H4 (cell line): ENCODE measurements around the gene PAX3. TPM values are rescaled to one million over a fixed set of nuclear protein-coding genes. Genes with fewer than 3 reads are reported as not detected.

Experiments used
- DNase-seq: peaks from one replicate; pipeline ENCODE4 v3.0.0-alpha.2; 2015; ENCODE audit warnings: low spot score
- total RNA-seq: library from RNA; depleted of rRNA; stranded (reverse); fragments of >200 nt; shearing (Covaris generic); gene quantifications from 2 replicates; pipeline ENCODE4 v1.2.3, GENCODE V29; 2014

The PAX3 gene
- total RNA-seq, 1 experiment from 2014 or later = 5.5 TPM

GRCh38 chr2:222310747-222311318 lies 12.0 kb upstream of the PAX3 start:
- no peak for DNase-seq

- DNase-seq = no peak
Observed at GRCh38 chr2:222309766-222310165, 11.0 kb upstream of the PAX3 start.

GRCh38 chr2:222309361-222309760 lies 10.6 kb upstream of the PAX3 start:
- no peak for DNase-seq

DNA sequence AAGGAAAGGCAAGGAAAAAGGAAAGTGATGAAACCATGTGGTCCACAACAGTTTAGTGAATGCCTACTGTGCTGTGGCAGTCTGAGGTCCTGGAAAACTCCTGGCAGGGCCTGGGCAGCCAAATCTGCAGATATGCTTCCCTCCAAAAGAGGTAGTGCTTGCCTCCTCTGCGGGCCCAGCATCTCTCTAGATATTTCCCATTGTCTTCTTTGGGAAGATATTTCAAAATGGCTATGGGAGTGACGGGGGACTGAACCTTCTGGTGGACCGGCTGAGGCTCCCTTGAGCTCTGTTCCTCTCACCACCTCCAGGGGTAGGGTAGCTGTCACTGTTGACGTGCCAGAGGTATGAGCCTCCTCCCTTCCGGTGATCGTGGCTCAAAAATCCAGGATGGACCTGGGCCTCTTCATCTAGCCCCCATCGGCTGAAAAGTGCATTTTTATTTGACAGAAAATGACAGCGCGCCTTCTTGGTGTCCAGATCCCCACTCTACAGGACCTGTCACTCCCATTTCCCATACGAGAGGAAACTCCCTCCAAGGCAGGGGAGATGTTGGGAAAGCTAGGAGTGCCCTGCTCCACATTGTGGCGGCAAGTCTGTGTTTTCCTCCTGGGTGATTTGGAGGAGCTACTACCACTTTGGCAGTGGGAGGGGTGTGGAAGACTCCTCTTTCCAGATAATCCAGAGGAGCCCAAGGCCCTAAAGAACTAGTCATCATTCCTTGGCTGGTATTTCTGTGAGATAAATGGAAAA lies 9.4 kb upstream of the PAX3 start:
- no peak for DNase-seq

DNA sequence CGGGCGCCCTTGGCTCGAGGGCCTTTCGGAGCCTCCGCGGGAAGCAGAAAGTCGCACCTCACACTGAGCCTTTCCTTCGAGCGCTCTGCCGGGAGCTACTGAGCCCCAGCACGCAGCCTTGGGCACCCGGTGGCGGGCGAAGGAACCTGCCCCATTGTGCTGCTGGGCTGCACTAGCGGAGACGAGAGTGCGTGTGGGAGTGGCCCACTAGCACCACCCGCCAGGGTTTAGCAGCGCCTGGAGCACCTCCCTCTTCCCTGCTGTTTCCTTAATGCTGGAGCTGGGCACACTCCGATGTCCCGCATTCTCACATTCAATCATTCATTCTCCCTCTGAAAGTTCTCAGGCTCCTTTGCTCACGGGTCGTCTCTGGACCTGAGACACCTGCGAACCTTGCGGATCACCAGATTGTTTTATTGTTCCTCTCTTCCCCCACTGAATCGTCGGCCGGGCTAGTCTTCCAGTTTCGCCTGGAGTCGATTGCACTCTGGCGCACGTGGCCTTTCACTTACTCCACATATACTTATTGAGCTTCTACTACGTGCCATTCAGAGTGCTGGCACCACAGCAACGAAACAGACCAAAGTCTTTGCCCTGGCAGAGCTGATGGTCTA lies 8.5 kb upstream of the PAX3 start:
- no peak for DNase-seq

- DNase-seq = no peak
Observed at GRCh38 chr2:222306393-222307142, 7.8 kb upstream of the PAX3 start.

DNA sequence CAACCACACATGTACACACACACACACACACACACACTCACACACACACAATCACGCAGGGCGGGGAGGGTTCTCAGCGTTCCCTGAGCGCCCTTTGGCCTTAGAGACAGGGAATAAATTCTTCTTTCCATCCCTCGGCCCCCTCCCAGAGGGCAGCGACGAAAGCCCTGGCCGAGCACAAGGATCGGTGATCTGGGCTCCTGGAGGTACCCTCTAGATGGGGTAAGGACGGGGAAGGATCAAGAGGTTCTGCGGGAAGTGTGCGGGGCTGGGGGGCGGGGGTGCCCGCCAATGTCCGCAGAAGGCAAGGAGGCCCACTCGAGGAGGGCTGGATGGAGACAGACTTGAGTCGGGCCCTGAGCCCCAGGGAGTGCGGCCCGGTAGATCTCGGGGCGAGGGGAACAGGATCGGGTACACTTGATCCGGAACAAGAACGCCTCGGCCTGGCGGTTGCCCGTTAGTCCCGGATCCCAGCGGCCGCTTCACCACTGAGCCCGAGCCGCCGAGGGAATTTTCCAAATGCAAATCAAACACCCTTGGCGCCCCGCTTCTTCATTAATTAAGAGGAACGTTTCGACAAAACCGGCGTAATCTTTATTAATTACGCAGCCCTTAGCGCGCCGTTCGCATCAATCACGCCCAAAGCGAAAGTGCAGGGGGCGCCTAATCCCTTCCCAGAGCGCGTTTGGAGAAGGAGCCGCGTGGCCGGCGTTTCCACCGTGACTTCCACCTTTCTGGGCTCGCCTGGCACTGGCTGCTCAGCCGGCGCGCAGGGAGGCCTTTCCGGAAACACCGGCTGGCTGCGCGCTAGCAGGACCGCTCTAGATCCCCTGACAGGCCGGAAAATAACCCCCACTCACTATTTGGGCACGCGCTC lies 7.0 kb upstream of the PAX3 start:
- DNase-seq = no peak

GRCh38 chr2:222304737-222305515 lies 6.1 kb upstream of the PAX3 start:
- DNase-seq = no peak

- no peak for DNase-seq
Observed at GRCh38 chr2:222303828-222304736, 5.3 kb upstream of the PAX3 start.

DNA sequence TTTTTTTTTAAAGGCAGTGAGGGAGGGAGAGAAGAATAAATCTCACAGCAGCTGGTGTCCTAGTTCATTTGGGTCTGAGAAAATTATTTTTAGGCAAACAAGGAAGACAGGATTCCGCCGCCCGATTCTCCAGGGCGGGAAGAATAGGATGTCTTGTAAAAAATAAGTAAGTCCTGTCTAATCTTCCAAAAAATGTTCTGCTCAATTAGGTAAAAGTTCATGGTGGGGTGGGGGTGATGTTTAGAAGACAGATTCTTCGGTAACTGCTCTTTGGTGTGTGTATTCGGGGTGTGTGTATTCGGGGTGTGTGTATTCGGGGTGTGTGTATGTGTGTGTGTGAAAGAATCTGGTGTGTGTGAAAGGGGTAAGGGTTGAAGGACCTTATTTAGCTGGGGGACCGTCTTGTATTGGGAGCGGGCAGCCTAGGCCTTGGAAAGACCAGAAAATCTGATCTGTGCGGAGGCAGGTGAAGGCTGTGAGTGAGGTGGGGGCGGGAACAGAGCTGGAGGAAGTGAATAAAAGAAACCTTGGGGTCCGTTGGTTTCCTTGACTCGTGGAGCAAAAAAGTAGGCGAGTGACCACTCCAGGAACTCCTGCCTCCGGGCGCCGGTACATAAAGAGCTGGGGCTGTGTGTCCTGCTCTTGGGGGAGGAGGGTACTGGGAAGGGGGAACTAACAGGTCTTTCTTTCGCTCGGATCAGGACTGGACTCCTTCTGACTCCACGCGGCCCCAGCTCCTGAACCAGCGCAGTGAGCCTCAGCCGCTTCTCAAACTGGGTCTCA lies 4.4 kb upstream of the PAX3 start:
- no peak for DNase-seq

- no peak for DNase-seq
Observed at GRCh38 chr2:222302178-222303018, 3.6 kb upstream of the PAX3 start.

DNA sequence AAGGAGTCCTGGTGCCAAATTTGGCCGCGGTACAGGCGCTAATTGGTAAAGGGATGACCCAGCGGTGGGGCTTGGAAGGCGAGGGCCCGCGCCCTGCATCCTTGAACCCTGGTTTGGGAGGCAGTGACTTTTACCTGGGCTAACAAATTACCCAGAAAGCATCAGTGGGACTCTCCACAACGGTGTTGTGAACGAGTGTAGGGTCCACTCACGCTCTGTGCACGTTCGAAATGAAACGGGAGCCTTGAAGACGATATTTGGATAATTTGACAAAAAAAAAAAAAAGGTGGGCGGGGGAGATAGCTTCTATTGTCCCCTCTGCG lies 3.0 kb upstream of the PAX3 start:
- DNase-seq = no peak

GRCh38 chr2:222301053-222301795 lies 2.4 kb upstream of the PAX3 start:
- no peak for DNase-seq

- DNase-seq = no peak
Observed at GRCh38 chr2:222300726-222301052, 1.9 kb upstream of the PAX3 start.

DNA sequence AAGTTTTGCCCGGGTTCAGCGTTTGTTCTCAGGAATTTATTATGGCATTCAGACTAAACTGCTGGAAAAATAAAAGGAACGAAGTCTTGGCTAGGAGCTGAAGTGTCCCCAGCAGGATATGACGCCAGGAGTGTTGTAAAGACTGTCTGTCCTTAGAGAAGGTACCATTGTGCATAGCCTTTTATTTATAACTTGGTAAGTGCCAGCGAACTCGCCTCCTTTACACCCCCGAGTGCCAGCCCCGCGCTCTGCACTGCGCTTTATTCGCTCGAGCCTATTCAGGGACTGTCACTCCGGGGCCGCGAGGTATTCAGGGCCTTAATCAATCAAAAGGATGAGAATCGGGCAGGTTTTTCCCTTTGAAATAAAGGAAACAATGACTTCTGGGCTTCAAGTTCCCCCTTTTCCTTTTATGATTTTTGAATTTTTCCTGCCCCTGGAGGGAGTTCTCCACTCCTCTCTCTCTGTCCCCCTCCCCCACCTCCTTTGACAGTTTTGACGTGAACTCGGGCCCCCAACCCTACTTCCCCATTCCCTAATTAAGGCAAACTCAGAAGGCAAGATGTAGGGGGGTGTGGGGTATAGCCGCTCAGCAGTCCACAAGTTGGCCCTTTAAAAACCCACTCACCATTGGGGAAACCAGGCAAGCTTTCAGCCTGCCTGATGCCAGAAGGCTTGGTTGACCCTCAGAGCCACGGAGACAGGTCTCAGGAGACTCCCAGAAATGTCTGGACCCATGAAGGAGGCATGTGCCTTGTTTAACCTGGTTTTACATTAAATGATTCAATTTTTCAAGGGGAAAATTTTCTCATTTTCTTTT lies 1.3 kb upstream of the PAX3 start:
- DNase-seq = no peak

GRCh38 chr2:222298001-222298310 lies 842 bp downstream of the PAX3 start:
- DNase-seq = no peak

DNA sequence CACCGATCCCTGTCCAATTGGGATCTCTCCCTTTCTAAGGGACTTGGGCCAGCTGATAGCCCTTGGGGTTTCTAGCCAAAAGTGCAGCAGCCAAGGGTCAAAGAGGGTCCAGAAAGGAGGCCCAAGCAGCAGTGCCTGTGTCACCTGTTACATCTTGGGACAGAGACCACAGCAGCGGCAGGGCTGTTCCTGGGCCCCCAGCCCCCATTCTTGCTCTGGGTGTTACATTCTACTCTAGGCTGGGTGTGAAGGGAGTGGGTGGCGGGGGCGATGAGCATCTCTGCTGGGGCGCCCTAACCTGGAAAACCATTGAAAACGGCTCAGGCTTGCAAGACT lies 1.2 kb downstream of the PAX3 start:
- DNase-seq = no peak
